ENCODE results near the gene CD7.

Gene CD7

DNA sequence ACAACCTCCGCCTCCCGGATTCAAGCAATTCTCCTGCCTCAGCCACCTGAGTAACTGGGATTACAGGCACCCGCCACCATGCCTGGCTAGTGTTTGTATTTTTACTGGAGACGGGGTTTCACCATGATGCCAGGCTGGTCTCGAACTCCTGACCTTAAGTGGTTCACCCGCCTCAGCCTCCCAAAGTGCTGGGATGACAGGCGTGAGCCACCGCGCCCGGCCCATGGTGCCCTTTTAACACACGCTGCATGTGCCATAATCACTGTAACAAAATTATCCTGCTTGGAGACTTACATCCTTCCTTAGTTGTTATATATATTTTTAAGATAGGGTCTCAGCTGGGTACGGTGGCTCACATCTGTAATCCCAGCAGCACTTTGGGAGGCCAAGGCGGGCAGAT lies 5.4 kb downstream of the CD7 start:
- no peak overlapping the region for H3K4me3 ChIP-seq (ENCODE audit: low read depth, low read length)
- no peaks in the 10 kb centered on the region for H3K36me3 ChIP-seq
- no peak for DNase-seq
- H3K27me3 ChIP-seq = peaks cover 3% of the 10 kb centered on the region; the same call in 1 of the 2 replicates
- H3K9me3 ChIP-seq = no peaks in the 10 kb centered on the region
- TF ChIP-seq, protein P1, sequence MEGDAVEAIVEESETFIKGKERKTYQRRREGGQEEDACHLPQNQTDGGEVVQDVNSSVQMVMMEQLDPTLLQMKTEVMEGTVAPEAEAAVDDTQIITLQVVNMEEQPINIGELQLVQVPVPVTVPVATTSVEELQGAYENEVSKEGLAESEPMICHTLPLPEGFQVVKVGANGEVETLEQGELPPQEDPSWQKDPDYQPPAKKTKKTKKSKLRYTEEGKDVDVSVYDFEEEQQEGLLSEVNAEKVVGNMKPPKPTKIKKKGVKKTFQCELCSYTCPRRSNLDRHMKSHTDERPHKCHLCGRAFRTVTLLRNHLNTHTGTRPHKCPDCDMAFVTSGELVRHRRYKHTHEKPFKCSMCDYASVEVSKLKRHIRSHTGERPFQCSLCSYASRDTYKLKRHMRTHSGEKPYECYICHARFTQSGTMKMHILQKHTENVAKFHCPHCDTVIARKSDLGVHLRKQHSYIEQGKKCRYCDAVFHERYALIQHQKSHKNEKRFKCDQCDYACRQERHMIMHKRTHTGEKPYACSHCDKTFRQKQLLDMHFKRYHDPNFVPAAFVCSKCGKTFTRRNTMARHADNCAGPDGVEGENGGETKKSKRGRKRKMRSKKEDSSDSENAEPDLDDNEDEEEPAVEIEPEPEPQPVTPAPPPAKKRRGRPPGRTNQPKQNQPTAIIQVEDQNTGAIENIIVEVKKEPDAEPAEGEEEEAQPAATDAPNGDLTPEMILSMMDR (IDR thresholded peaks at IDR 0.05; ENCODE audit: low read depth, low read length) = no peak
- peaks cover 2% of the 10 kb centered on the region; the same call in 1 of the 2 replicates for H3K4me1 ChIP-seq

DNA sequence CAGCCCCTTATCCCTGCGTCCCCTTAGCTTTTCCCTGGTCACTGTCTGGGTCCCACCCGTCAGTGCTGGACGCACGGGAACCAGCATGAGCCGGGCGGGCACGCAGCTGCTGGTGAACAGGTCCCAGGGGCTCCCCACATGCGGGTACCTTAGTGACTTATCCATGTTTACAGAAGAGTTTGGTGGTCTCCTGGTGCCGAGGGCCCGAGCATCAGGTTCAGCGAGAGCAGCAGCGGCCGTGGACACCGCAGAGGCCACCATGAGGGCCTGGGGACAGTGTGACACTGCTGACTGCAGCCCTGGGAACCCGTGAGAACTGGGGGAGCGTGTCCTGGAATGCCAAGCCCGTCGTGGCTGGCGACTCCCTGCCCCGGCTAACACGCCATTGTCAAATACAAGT lies 6.5 kb downstream of the CD7 start:
- H3K36me3 ChIP-seq = no peaks in the 10 kb centered on the region
- H3K9me3 ChIP-seq = no peaks in the 10 kb centered on the region
- peaks cover 2% of the 10 kb centered on the region; the same call in 1 of the 2 replicates for H3K4me1 ChIP-seq
- TF ChIP-seq, protein P1 (IDR thresholded peaks at IDR 0.05; ENCODE audit: low read depth, low read length) = no peak
- no peak overlapping the region for H3K4me3 ChIP-seq (ENCODE audit: low read depth, low read length)
- DNase-seq = no peak
- peaks cover 3% of the 10 kb centered on the region; the same call in 1 of the 2 replicates for H3K27me3 ChIP-seq

DNA sequence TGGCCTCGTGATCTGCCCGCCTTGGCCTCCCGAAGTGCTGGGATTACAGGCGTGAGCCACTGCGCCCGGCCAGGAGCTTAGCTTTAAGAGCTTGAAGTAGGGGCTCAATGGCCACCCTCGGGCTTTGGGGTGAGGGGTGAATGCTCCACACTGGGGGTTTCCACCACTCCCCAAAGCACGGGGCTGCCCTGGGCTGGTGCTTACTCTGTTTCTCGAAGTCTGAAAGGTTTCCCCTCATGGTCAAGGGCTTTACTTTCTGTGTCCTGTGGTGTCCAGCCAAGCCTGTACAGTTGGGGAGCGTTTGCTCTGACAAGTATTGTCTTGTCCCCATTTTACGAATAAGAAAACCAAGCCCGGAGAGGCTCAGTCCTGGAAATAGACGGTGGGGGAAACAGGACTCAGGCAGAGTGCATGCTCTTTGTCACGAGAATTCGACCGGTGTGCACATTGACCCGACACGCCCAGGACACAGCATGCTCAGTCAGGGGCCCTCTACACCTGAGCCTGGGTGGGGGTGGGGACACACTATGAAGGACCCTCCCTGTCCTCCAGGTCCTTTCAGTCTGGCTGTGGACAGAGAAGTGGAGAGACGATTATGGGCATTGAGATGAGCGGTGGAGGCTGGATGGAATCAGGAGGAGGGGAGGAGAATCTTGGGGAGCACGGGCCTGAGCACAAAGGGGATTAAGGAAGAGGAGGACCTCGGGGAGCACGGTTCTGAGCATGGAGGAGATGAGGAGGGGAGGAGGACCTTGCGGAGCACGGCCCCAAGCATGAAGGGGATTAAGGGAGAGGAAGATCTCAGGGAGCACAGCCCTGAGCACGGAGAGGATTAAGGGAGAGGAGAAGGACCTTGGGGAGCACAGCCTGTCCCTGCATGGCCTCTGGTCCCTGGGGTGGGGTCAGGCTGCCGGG lies 7.5 kb downstream of the CD7 start:
- H3K9me3 ChIP-seq = no peaks in the 10 kb centered on the region
- no peak for DNase-seq
- H3K27me3 ChIP-seq = peaks cover 3% of the 10 kb centered on the region; the same call in 1 of the 2 replicates
- TF ChIP-seq, protein P1 (IDR thresholded peaks at IDR 0.05; ENCODE audit: low read depth, low read length) = no peak
- no peaks in the 10 kb centered on the region for H3K36me3 ChIP-seq
- H3K4me3 ChIP-seq (ENCODE audit: low read depth, low read length) = no peak overlapping the region
- peaks cover 2% of the 10 kb centered on the region; the same call in 1 of the 2 replicates for H3K4me1 ChIP-seq

DNA sequence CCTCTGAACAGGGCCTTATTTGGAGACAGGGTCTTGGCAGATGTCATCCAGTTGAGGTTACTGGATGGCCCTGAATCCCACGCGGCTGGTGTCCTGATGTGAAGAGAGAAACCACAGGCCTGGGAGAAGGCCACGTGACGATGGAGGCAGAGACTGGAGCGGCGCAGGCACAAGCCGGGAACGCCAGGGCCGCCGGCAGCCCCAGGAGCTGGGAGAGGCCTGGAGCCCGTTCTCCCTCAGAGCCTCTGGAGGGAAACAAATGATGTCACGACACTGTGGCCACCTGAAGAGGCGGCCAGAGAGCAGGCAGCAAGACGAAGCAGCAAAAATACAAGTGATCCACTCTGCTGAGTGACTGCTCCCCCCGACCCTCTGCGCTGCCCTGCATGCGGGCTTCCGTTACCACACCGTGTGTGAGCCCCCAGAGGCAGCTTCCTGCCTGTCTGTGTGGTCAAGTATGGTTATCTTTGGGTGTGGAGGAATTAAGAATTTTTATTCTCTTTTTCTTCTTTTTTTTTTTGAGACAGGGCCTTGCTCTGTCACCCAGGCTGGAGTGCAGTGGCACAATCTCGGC lies 11.6 kb downstream of the CD7 start:
- no peak for DNase-seq
- Histone ChIP-seq H3K9me3 (no peaks in the 10 kb centered on the region), H3K4me1 (peaks cover 8% of the 10 kb centered on the region), H3K27me3 (peaks cover 3% of the 10 kb centered on the region; the same call in 1 of the 2 replicates), H3K36me3 (no peaks in the 10 kb centered on the region), H3K4me3 (ENCODE audit: low read depth, low read length) (no peak overlapping the region)
- TF ChIP-seq, protein P1 (IDR thresholded peaks at IDR 0.05; ENCODE audit: low read depth, low read length) = no peak

DNA sequence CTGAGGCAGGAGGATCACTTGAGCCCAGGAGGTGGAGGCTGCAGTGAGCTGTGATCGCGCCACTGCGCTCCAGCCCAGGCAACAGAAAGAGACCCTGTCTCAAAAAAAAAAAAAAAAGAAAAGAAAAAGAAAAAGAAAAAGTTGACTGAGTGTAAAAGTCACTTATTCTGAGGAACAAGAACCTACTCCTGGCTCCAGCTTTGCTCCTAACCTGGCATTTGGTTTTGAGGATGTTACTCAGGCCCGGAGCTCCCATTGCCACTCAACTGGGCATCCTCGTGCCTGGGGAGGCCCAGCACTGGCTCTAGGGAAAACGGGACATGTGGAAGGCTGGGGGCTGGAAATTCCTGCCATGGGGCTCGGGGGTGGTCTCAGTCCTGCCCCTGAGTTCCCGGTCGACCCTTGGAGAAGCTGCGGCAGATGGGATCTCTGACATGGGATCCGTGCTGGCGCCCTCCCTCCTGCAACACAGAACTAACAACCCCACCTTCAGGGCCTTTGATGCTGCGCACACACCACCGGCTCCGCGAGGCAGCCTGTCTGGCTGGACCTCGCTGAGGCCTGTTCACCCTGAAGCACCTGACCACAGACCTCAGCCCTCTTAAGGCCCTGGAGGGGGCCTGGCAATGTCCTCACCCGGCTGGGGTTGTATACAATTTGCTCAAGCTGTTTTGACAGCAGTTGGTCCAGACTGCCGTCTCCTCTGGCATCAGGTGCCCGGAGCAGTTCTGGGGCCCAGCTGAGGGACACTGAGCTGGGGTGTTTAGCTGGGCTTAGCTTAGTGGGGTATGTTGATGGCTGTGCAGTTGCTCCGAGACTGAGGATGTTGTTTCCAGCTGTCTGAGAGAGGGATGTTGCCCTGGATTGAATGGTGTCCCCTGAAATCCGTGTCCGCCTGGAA lies 12.3 kb downstream of the CD7 start:
- peak; percentile 25 for DNase-seq
- Histone ChIP-seq H3K36me3 (no peaks in the 10 kb centered on the region), H3K4me1 (peaks cover 8% of the 10 kb centered on the region), H3K9me3 (no peaks in the 10 kb centered on the region), H3K4me3 (ENCODE audit: low read depth, low read length) (no peak overlapping the region), H3K27me3 (peaks cover 3% of the 10 kb centered on the region; the same call in 1 of the 2 replicates)
- TF ChIP-seq, protein P1 (IDR thresholded peaks at IDR 0.05; ENCODE audit: low read depth, low read length) = no peak
